ENCODE measurements around the gene RAD51D.

RAD51D gene

DNA sequence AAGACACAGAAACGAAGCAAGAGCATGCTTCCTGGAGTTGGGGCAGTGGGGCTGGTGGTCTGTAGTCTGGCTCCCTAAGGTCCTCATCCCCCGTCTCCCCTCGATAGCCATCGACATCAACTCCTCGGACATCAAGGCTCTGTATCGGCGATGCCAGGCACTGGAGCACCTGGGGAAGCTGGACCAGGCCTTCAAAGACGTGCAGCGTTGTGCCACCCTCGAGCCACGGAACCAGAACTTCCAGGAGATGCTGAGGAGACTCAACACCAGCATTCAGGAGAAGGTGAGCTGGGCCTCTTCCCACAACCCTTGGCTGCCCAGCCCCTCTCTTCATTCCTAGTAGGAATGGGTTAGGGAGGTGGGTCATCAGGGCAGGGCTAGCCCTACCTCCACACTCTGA is 30.3 kb upstream of the RAD51D start:
- TF ChIP-seq GATA2 (IDR thresholded peaks at IDR 0.05; ENCODE audit: low read depth, low read length), result no peak
- TF ChIP-seq GATA3 (IDR thresholded peaks at IDR 0.05; ENCODE audit: low read depth, low read length), result no peak

DNA sequence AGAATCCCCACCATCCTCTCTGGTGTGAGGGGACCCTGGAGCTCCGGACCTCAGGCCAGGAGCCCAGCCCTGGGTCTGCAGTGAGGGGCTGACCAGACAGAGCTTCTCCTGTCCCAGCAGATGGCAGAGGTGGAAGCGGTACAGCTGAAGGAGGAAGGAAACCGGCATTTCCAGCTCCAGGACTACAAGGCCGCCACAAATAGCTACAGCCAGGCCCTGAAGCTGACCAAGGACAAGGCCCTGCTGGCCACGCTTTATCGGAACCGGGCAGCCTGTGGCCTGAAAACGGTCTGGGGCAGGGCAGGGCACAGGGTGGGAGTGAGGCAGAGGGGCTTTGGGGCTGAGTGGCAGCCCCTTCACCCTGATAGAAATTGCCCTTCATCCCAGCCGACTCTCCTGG is 28.5 kb upstream of the RAD51D start:
- TF ChIP-seq GATA3 (IDR thresholded peaks at IDR 0.05; ENCODE audit: low read depth, low read length) (no peak), GATA2 (IDR thresholded peaks at IDR 0.05; ENCODE audit: low read depth, low read length) (no peak)

GRCh38 chr17:35147375-35147905 is 27.8 kb upstream of the RAD51D start, which contains the start of gene UNC45B:
Gene UNC45B (plus strand): TSS chr17:35147817. CDS start chr17:35148264, 447 bp downstream.
- TF ChIP-seq GATA2 (IDR thresholded peaks at IDR 0.05; ENCODE audit: low read depth, low read length) (no peak), GATA3 (IDR thresholded peaks at IDR 0.05; ENCODE audit: low read depth, low read length) (no peak)

DNA sequence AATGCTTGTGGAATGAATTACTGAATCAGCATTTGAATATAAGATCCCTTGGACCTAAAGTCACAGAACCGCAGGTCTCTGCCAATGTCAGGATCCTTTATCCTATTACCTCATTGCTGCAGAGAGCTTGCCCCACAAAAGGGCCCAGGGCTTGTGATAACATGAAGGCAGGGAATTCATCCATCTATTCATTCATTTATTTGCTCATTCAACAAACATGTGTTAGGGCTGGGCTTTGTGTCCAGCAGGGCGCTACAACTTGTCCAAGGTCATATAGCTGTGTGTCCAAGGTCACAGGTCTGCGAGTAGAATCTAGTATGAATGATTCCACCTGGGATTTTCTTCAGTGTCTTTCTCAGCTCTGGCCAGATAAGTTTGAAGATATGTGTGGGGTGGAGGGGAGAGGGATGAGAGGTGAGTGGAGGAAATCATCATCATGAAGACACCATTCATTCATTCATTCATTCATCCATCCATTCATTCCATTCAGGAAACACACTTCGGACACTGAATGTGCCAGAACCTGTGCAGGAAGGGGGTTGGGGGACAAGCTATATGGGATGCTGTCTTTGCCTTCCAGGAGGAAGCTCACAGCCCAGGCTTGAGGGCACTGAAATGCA is 26.7 kb upstream of the RAD51D start:
- no peak for TF ChIP-seq GATA2 (IDR thresholded peaks at IDR 0.05; ENCODE audit: low read depth, low read length)
- TF ChIP-seq GATA3 (IDR thresholded peaks at IDR 0.05; ENCODE audit: low read depth, low read length), result no peak

- TF ChIP-seq GATA2 (IDR thresholded peaks at IDR 0.05; ENCODE audit: low read depth, low read length), result no peak
- TF ChIP-seq GATA3 (IDR thresholded peaks at IDR 0.05; ENCODE audit: low read depth, low read length), result no peak
These were observed 25.2 kb upstream of the RAD51D start for GRCh38 chr17:35144840-35145239.

DNA sequence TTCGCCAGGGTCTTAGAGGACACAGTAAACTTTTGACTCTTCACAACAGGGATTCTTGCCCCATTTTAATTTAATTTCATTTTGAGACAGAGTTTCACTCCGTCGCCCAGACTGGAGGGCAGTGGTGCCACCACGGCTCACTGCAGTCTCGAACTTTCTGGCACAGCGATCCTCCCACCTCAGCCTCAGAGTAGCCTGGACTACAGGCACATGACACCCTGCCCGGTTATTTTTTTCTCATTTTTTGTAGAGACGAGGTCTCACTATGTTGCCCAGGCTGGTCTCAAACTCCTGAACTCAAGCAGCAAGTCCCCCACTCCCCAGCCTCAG is 22.8 kb upstream of the RAD51D start:
- TF ChIP-seq GATA2 (IDR thresholded peaks at IDR 0.05; ENCODE audit: low read depth, low read length) (no peak), GATA3 (IDR thresholded peaks at IDR 0.05; ENCODE audit: low read depth, low read length) (no peak)

DNA sequence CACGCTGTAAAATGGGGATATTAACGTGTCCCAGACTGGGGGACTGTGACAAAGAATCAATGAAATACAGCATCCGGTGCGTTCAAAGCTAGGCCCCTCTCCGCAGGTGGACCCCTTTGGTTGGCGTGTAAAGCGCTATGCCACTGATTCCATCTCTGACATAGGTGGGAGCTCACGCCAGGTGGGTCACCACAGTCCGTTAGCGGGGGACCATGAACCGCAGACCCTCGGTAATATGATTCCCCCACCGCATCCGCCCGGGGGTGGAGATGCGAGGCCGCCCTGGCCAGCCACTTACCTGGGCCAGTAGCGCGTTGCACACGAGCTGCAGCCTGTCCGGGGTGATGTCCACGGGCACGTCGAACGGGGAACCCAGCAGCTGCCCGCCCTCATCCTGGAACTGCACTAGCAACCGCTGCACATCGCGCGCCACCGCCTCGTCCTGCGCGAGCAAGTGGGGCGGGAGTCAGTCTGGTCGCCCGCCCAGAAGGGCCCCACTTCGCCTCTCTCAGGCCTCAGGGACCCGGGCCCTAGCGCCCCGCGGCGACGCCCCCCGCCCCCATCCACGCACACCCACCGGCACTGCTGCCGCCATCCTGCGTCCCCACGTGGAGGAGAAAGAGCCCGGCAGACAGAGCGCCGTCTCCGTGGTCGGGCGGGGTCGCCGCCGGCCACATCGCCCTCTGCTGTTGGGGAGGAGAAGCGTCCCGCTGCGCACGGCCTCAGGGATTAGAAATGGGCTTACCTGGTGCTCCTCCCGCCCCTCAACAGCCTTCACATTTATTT is 22.2 kb upstream of the RAD51D start, which contains the start of gene NLE1:
NLE1 (minus strand) TSS at position 623 of the 786 bp plus-strand sequence; CDS start at position 595, 28 bp downstream.
- TF ChIP-seq GATA2 (IDR thresholded peaks at IDR 0.05; ENCODE audit: low read depth, low read length) (no peak), GATA3 (IDR thresholded peaks at IDR 0.05; ENCODE audit: low read depth, low read length) (no peak)

DNA sequence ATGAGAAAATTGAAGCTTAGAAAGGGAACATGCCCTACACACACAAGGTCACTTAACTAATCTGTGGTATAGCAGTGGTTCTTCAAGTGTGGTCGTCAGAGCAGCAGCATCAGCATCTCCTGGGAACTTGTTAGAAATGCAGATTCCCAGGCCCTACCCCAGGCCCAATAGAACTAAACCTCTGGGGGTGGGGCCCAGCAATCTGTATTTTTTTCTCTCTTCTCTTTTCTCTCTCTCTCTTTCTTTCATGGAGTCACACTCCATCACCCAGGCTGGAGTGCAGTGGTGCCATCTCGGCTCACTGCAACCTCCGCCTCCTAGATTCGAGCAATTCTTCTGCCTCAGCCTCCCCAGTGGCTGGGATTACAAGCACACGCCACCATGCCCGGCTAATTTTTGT is 18.6 kb upstream of the RAD51D start:
- TF ChIP-seq GATA2 (IDR thresholded peaks at IDR 0.05; ENCODE audit: low read depth, low read length) (no peak), GATA3 (IDR thresholded peaks at IDR 0.05; ENCODE audit: low read depth, low read length) (no peak)

DNA sequence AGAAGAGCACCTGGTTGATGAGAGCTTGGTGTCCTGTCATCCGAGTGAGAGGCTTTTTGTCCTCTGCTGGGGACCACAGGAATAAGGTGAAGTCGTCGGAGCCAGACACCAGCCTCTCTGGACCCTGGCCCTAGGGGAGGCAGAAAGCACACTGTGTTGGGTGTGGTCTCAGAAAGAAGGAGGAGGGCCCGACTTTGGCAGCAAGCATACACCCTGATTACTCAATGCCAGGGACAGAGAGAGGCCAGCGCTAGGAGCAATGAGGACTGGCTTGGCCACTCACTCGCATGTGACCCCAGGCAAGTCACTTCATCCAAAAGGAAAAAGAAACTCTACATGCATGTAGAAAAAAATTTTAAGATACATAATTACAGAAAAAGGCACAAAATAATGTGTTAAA is 15.7 kb upstream of the RAD51D start:
- TF ChIP-seq GATA3 (IDR thresholded peaks at IDR 0.05; ENCODE audit: low read depth, low read length), result no peak
- no peak for TF ChIP-seq GATA2 (IDR thresholded peaks at IDR 0.05; ENCODE audit: low read depth, low read length)

GRCh38 chr17:35132816-35133550 is 13.3 kb upstream of the RAD51D start:
- TF ChIP-seq GATA2 (IDR thresholded peaks at IDR 0.05; ENCODE audit: low read depth, low read length), result no peak
- TF ChIP-seq GATA3 (IDR thresholded peaks at IDR 0.05; ENCODE audit: low read depth, low read length), result no peak

DNA sequence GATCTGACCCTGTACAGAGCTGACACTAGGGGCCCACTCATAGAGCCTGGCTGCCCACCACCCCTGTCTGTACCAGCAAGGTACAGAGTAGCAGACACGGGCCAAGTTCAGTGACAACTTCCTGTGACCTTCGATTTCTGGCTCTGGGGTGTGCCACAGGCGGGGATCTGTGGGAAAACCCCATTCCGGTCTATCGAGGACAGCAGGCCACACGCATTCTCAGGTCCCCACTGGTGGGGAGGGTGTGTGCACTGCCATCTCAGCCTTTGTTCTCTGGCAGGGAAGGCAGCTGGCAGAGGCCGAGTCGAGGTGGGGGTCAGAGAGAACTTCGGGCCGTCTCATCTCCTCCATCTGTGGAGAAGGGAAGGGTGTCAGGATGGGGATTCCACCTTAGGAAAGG is 12.4 kb upstream of the RAD51D start:
- TF ChIP-seq GATA2 (IDR thresholded peaks at IDR 0.05; ENCODE audit: low read depth, low read length), result no peak
- TF ChIP-seq GATA3 (IDR thresholded peaks at IDR 0.05; ENCODE audit: low read depth, low read length), result no peak

DNA sequence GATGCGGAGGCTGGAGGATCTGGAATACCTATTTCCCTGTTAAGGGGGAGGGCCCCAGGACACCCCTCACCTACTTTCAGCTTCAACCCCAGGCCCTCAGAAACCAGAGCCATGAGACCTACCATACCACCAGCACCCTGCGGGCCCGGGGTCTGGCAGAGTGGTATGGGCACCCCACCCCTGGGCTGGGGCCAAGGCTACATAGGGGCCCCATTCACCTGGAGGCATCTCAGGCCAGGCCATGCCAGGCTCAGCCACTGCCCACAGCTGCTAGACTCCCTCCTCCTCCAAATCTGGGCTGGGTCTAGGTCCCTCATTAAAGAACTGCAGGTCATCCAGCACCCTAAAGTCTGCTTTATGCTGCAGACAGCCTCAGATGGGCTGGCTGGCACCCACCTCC is 10.7 kb upstream of the RAD51D start:
- TF ChIP-seq GATA2 (IDR thresholded peaks at IDR 0.05; ENCODE audit: low read depth, low read length) (no peak), GATA3 (IDR thresholded peaks at IDR 0.05; ENCODE audit: low read depth, low read length) (no peak)

DNA sequence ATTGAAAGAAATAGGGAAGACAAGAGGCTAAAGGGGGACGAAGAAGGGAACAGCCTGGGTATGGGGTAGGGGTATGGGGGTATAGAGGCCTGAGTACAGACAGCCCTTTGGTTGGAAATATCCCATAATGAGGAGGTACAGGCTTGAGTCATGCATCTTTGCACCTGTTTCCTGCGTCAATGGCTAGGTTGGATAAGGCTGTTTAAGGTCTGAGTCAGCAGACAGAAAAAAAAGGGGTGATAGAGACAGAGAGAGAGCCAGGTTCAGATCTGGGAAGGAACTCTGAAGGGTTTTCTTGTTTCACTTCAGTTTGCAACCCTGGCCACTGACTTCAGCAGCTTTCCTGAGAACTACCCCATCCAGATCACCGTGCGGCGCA is 10.3 kb upstream of the RAD51D start:
- TF ChIP-seq GATA3 (IDR thresholded peaks at IDR 0.05; ENCODE audit: low read depth, low read length), result no peak
- TF ChIP-seq GATA2 (IDR thresholded peaks at IDR 0.05; ENCODE audit: low read depth, low read length), result no peak
